ENCODE data around the gene RAD9B.

- TF ChIP-seq EZH2 (IDR thresholded peaks at IDR 0.05) (no peak), CTCF (IDR thresholded peaks at IDR 0.05) (no peak)
Measured at GRCh38 chr12:110545812-110546211, 43.7 kb downstream of the RAD9B start.
